Fibroblast of skin of left quadriceps (primary cell): Measurements from ENCODE around the gene C3orf49.

Experiments used
- DNase-seq, 2 experiments: peaks; one replicate each; pipeline ENCODE4 v3.0.0-alpha.2; 2013; ENCODE audit warnings: low read depth in 2 of 2

The C3orf49 gene

GRCh38 chr3:63886858-63887257 lies 67.8 kb downstream of the C3orf49 start:
- DNase-seq: no peak

GRCh38 chr3:63891518-63891917 lies 72.4 kb downstream of the C3orf49 start:
- no peak for DNase-seq

GRCh38 chr3:63892773-63893352 lies 73.8 kb downstream of the C3orf49 start:
- no peak for DNase-seq

GRCh38 chr3:63895422-63896189 lies 76.5 kb downstream of the C3orf49 start:
- DNase-seq: no peak

GRCh38 chr3:63896332-63897030 lies 77.4 kb downstream of the C3orf49 start:
- DNase-seq: no peak
